HG03025 (cell line): ENCODE data around the gene SMARCD1.

Experiments
- ATAC-seq: cut with Tn5 transposase; IDR thresholded peaks from one replicate; pipeline ENCODE4 v1.9.1; 2021; ENCODE audit warnings: mild to moderate bottlenecking, moderate library complexity; ENCODE audit not compliant: unreplicated experiment, low FRiP score

The SMARCD1 gene

DNA sequence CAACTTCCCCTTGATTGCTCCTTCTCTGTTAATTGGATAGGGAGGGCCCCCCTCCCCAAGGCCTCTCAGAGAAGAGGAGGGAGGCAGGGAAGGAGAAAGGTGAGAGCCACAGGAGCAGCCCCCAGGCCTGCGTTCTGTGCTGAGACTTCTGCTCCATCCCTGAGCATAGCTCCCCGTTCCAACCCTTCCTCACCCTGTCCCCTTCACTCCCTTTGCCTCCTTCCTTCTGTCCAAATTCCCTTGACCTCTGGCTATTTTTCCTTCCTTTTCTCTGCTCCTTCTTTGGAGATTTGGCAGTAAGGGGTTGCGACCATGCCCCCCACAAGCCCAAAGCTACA lies 28.5 kb upstream of the SMARCD1 start:
- no peak for ATAC-seq

DNA sequence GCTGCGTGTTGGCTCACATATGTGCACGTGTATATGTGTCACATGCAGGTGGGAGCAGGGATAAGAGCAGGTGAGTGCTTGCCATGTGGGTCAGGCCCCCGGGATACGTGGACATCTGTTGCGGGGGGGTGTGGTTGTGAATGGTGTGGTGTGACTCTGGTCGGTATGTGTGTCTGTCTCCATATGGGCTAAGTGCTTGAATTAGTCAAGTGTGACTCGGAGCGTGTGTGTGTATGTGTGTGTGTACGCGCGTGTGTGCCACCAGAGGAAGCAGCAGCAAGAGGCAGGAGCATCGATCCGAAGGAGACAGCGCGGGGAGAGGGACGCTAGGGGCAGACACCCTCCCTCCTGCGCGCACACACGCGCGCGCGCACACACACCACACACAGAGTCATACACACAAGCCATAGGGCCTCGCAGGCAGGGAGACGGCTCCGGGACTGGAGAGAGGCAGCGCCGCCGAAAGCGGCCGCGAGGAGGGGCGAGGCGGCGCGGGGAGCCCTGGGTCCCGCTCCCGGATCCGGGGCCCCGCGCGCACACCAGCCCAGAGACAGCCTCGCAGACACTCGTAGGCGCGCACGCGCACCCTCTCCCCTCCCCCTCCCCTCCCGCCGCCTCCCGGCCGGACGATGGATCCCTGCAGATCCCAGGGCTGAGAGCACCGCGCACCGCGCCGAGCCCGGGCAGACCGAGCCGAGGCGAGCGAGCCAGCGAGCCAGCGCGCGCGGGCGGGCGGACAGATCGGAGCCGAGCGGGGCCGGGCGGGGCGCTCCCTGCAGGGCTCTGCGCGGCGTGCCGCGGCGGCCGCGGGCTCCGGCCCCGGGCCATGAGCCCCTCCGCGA lies 27.9 kb upstream of the SMARCD1 start, which contains the start of gene ASIC1:
TSS of gene ASIC1 (plus strand) at position 597 of the 842 bp plus-strand sequence. CDS start 1,171 bp downstream, outside the sequence.
- no peak for ATAC-seq

DNA sequence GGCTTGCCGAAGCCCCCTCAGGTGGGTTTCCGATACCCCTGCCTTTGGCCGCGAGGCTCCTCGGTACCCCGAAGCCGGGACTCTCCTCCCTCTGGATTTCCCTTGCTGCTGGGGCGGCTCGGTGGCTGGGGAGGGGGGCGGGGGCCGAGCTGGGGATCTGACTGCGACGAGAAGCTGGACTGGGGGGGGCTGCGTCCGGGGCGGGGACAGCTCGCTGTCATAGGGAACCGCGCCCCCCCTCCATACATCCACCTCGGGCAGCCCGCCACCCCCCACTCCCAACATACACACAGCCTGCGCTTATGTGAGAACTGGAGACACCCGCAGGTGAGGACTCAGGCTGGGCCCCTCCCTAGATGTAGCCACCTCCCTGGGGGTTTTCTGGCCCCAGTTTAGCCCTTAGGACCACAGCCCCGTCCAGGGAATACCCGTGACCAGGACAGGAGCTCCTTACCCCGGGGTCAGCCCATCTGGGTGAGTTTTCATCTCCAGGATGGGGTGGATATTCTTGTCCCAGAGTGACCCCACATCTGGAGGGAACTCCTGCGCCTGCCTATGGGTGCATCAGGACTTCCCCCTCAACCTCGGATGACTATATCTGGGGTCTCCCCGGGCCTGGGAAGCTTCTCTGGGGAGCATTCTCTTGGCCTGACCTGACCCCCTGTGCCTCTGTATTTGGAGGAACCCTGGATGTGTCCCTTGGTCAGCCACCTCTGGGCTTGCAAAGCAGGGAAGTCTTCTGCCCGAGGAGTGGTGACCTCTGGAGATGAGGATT lies 27.1 kb upstream of the SMARCD1 start:
- ATAC-seq = no peak

DNA sequence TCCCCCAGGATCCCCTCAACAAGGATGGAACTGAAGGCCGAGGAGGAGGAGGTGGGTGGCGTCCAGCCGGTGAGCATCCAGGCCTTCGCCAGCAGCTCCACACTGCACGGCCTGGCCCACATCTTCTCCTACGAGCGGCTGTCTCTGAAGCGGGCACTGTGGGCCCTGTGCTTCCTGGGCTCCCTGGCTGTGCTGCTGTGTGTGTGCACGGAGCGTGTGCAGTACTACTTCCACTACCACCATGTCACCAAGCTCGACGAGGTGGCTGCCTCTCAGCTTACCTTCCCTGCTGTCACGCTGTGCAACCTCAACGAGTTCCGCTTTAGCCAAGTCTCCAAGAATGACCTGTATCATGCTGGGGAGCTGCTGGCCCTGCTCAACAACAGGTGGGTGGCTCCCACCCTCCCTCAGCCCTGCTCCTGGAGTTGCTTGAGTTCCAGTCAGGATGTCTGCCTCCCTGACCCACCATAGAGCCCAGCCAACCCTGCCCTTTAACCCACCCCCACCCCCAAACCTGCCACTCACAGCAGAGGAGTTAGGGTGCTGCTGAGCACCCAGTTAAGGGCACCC lies 26.3 kb upstream of the SMARCD1 start:
- no peak for ATAC-seq

DNA sequence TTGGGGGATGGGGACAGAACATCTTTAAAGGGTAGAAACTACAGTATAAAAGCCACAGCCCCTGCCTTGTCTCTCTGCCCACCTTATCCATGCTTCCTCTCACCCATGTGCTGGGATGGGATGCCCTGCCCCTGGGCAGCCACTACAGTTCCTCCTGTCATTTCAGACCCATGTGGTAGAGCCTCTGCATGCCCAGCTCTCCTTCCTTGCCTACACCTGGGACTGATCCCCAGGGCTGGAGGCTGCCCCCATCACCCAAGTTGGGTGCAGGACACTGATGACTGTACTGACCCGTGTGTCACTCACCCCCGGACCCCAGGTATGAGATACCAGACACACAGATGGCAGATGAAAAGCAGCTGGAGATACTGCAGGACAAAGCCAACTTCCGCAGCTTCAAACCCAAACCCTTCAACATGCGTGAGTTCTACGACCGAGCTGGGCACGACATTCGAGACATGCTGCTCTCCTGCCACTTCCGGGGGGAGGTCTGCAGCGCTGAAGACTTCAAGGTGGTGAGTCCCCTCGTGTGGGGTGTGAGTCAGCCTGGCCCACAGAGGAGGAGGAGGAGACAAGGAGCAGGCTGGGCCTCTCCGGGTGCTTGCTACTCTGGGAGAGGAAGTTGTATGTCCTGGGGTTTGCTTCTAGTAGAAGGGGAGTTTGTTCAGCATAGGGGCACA lies 25.6 kb upstream of the SMARCD1 start:
- no peak for ATAC-seq

DNA sequence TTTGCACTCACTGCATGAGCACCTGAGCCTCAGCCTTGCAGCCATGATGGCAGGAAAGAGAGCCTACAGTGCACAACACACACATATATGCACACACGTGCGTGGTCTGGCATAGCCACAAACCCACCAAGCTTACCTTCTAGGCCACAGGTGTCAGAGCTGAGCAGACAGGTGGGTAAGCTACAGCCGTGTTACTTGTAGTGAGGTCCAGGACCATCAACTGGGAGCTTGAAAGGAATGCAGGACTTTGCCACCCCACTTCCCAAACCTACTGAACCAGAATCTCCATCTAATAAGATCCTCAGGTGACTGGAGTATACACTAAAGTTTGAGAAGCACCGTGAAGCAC lies 25.0 kb upstream of the SMARCD1 start:
- no peak for ATAC-seq

DNA sequence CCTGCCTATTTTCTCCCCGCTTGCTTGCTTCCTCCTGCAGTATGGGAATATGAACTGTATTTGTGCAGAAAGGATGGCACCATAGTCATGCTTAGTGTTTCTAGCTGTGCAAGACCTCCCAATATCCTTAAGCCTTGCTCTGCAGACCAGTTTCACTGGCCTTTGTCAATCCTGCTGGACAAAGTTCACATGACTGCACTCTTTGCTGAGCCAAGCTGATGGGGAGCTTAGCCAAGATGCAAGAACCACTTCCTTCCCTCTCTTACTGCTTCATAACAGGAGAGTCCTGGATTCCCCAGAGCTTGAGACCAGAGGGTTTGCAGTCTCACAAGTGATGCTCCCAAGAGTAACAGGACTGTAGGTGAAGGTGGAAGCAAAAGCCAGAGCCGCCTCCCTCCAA lies 24.0 kb upstream of the SMARCD1 start:
- ATAC-seq = no peak

DNA sequence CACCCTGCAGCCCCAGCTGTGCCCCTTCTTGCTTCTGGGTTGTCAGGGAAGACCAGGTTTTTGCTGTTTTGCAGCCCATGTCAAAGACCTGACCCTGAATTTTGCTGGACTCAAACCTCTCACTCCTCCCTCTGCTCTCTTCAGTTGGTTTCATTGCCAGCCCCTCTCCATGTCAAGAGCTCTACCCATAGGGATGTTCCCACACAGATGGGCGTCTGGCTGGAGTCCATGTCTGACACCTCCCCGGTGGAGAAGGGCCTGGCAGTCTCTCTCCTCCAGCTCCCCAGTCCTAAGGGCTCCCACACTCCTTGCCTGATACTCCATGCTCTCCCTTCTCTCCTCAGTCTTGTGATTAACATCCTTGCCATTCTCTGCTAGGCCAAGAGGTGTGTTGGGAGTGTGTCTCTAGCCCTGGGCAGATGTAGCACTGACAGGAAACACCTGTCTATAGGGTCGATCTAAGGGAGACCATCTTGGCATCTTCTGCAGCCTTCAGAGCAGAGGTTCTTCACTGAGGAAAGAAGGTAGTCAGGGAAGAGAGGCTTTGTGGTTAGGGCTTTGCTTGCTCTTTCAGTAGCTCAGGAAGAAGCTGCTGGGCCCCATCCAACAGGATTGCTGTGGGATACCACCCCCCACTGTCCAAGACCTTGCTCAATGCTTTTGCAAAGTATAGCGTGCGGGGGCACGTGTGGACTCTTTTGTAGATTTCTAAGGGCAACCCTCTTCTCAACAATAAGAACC lies 23.0 kb upstream of the SMARCD1 start:
- no peak for ATAC-seq

DNA sequence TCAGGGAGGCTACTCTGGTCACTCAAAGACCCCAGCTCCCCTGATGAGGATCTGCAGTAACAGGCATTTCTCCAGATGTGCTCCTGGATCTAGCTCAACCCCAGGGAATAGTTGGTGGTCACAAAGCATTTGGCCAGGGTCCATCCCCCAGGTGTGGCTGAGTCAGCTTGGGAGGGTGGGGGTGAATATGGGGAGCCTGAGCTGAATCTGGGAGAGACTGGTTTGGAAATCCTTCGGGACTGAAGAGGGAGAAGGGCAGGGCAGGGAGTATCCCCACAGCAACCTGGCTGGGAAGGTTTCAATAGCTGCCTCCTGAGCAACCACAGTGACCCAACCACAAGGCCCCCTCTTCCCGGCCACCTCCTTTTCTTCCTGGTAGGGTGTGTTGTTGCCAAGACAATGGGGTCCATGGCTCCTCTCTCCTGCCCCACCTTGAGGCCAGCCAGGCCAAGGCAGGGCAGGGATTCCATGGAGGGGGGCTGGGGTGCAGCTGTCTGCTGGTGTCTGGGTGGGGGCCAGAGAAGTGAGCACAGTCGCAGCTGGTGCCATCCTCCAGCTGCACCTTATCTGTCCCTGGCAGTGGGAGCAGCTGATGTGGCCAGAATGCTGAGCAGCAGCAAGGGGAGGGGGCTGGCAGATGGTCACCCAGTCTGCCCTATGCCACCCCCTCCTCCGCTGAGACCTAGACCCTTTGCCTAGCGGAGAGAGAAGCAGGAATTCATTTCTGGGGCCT lies 22.2 kb upstream of the SMARCD1 start:
- no peak for ATAC-seq

DNA sequence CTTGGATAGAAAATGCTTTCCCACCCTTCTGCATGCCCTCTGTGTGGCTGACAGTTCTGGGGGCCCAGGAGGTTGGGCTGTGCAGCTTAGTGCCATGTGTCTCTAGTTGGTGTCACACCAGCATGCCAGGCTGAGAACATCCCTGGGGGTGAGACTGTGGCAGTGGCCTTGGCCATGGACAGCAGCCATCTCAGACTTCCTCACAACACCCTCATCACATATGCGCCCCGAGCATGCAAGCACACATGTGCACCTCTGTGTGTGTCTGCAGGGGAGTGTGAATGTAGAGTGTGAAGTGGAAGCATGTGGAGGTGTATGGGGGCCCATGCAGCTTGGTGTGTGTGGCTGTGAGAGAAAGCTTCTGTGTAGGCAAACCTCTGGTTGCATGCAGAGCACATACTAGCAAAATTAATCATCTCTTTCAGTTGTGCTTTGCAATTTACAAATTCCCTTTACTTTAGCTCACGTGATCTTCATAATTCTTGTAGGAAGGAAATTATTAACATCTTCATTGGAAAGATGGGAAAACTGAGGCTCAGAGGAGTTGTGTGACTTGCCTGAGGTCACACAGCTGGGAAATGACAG lies 19.3 kb upstream of the SMARCD1 start:
- ATAC-seq = no peak

DNA sequence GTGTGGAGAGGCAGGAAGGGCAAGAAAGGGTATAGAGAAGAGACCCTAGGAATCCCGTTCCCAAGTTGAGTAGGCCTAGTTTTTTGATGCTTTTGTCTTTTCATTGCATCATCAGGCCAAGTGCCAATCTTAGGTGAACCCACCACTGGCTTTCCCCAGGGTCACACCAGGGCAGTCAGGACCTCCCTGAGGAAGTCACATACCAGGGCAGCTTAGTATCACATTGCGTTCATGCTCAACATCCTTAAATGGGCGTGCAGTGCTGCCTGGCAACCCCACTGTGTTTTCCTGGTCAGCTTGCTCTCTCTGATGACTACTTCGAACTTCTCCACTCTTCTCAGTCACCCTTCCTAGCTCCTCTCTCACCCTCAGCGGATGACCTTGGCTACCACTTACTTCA lies 18.7 kb upstream of the SMARCD1 start:
- no peak for ATAC-seq

DNA sequence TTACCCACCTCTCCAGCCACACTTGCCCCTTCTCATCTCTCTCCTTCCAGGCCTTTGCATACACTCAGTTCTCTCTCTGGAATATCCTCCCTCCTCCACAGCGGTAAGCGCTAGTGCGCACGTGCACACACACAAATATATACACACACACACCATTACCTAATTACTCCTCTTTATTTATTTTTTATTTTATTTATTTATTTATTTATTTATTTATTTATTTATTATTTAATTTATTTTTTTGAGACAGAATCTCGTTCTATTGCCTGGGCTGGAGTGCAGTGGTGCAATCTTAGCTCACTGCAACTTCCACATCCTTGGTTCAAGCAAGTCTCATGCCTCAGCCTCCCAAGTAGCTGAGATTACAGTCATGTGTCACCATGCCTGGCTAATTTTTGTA lies 16.1 kb upstream of the SMARCD1 start:
- ATAC-seq = no peak

DNA sequence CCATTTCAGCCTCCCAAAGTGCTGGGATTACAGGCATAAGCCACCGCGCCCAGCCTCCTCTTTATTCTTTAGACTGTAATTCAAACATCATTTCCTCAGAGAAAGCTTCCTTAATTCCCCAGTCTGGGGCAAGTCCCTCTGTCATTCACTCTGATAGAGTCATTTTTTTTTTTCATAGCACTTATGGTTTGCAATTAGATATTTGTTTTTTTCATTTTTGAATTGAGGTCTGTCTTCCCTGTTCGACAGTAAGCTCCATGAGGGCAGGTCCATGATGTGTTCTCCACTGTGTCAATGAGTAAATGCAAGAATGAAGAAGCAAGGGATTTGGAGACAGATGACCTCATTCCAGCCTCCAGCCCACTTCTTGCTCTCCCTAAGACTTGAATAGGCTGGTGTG lies 15.6 kb upstream of the SMARCD1 start:
- ATAC-seq = no peak

DNA sequence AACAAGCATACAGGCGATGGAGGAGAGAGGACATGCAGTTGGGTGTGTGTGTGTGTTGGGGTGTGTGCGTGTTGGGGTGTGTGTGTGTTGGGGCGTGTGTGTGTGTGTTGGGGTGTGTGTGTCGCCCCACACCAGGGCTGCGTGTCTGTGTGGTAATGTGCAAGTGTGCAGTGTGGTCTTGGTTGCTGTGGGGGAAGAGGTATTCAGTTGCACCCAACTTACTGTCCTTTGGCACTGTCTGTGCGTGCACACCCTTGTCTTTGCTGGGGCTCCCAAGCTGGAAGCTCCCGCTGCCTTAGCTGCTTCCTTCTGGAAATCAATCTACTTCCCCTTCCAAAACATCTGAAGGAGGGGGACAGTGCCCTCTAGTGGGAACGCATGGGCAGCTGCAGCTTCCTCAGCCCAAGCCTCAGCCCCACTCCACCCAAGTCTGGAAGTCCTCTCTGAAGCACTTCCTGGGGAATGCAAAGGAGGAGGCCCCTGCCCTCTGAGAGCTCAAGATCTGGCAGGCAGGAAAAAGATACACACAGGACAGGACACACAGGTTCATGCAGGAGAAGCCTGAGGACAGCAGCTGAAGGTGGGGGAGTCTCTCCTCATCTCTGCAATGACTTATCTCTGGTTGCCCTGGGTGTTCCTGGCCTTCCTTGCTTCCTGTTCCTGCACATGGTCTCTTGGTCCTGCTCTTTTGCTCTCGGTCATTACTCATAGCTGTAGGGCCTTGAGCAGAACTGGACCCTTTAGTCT lies 14.7 kb upstream of the SMARCD1 start:
- no peak for ATAC-seq

DNA sequence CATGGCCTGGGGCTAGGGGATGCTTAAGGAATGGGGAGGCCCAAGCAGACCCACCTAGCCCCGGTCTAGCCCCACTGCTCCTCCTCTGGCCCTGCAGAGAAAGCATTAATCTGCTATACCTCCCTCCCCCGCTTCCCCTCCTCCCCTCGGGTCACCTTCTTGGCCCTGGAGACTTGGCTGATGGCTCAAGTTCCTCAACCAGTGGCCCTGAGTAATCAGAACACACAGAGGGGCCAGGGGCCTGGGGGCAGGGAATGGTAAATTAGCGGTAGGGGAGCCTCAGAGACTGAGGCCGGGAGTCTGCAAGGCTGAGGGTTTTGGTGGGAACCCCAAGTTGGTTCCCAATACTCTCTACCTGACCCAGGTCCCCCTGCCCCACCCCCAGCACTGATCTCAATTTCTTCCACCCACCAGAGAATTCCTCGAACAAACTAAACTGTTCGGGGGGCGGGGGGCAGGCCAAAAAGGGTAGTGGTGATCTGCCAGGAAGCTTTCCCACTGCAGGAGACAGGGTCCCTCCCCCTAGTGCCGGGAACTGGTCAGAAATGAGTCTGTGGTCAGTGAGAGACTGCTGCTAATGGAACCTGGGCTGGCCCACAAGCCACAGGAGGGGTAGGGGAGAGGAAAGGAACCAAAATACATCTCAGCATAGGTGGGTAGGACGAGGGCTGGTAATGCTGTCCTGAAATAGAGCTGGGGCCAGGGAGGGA lies 12.8 kb upstream of the SMARCD1 start:
- ATAC-seq = no peak

DNA sequence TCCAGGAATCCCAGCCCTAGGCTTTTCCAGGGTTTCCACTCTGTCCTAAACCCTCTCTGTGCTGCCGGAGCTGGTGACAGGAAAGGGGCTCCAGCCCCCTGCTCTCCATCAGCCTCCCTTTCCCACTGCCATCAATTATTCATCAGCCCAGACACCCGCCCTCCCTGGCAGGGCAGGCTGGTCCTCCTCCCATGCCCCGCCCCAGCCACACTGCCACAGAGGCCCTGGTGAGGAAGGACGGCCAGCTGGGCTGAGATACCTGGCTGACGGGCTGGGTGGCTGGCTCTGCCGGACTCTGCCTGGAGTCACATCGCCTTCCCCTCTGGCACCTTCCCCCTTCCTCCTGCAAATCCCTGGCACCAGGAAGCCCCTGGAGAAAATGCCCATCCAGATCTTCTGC lies 11.9 kb upstream of the SMARCD1 start:
- no peak for ATAC-seq

DNA sequence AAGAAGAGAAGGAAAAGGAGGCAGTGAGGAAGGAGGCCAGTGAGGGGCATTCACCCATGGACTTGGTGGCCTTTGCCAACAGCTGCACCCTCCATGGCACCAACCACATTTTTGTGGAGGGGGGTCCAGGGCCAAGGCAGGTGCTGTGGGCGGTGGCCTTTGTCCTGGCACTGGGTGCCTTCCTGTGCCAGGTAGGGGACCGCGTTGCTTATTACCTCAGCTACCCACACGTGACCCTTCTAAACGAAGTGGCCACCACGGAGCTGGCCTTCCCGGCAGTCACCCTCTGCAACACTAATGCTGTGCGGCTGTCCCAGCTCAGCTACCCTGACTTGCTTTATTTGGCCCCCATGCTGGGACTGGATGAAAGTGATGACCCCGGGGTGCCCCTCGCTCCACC lies 11.4 kb upstream of the SMARCD1 start:
- ATAC-seq = no peak
